Left lung (tissue), 10 donors: ENCODE results near the gene TCN2. TPM values are rescaled to one million over a fixed set of nuclear protein-coding genes. Genes with fewer than 3 reads are reported as not detected.

Source experiments
- ATAC-seq: fragments of 200-7000 bp; cut with Tn5 transposase; one replicate; pipeline ENCODE4 v1.9.1; 2020; ENCODE audit warnings: moderate library complexity
- DNase-seq, 4 donors: peaks; one replicate each; pipeline ENCODE4 v3.0.0-alpha.2; 2013 to 2020
- H3K27ac ChIP-seq, 2 donors: fragments of 200-600 bp; sonication (generic) in 1 of 2; one replicate each; pipeline versions ENCODE4 v1.5.0 to v1.8.0; 2020 to 2021
- H3K27me3 ChIP-seq, 2 donors: fragments of 200-600 bp; sonication (generic) in 1 of 2; one replicate each; pipeline versions ENCODE4 v1.5.0 to v1.8.0; 2020 to 2021
- H3K36me3 ChIP-seq, 2 donors: fragments of 200-600 bp; sonication (generic) in 1 of 2; one replicate each; pipeline versions ENCODE4 v1.5.0 to v1.8.0; 2020 to 2021
- H3K4me1 ChIP-seq, 2 donors: fragments of 200-600 bp; one replicate each; pipeline ENCODE4 v1.8.0; 2021
- H3K4me3 ChIP-seq, 2 donors: fragments of 200-600 bp; sonication (generic) in 1 of 2; one replicate each; pipeline versions ENCODE4 v1.5.0 to v1.8.0; 2020 to 2021; ENCODE audit warnings: mild to moderate bottlenecking in 1 of 2
- H3K9me3 ChIP-seq, 2 donors: fragments of 200-600 bp; sonication (generic) in 1 of 2; one replicate each; pipeline versions ENCODE4 v1.5.0 to v1.8.0; 2020 to 2021
- CTCF ChIP-seq, 2 donors: fragments of 200-600 bp; sonication (generic) in 1 of 2; IDR thresholded peaks; one replicate each; pipeline versions ENCODE4 v1.5.0 to v1.8.0; 2021; ENCODE audit warnings: antibody characterized with exemption in 2 of 2
- intact Hi-C, 2 donors: fragments of 100-400 bp; cut with DNase I; formaldehyde crosslinking; loops; one replicate each; pipeline versions ENCODE4 v1.11.2 to v1.14.2; 2022
- polyA plus RNA-seq, 6 donors: library from polyadenylated mRNA; unstranded; fragments of 120-200 nt; gene quantifications; one replicate each; pipeline ENCODE4 v1.2.1, GENCODE V29; 2013; ENCODE audit not compliant: insufficient read length in 6 of 6
- total RNA-seq, 2 donors: library from RNA; stranded (reverse); fragmentation: NEBNext Ultra II Directional; extraction: Animal tissue kit (Norgen Biotek cat#: 25700); gene quantifications; one replicate each; pipeline ENCODE4 v1.2.1, GENCODE V29; 2021
- donor health status: DM: no; HTN: yes; CAD: no.
- donor health status: DM: no; HTN: no; CAD: no.

Gene TCN2
- total and polyA plus RNA-seq, 8 donors = 22.4 to 57.6 (median 33.2) TPM

- DNase-seq = no peak
- no peaks in the 10 kb centered on the region for H3K27me3 ChIP-seq
- H3K4me3 ChIP-seq = no peak overlapping the region
- intact Hi-C loops = no loop called here
- no peaks in the 10 kb centered on the region for H3K36me3 ChIP-seq
- H3K4me1 ChIP-seq = peaks cover under 1 to 6% of the 10 kb centered on the region in 2 donors
- H3K9me3 ChIP-seq = no peaks in the 10 kb centered on the region
- H3K27ac ChIP-seq = no peak overlapping the region
- no peak for ATAC-seq
- no peak for TF ChIP-seq CTCF (IDR thresholded peaks at IDR 0.05)
Measured at GRCh38 chr22:30596199-30596598, 10.8 kb upstream of the TCN2 start.

GRCh38 chr22:30596886-30597285 lies 10.1 kb upstream of the TCN2 start:
- Histone ChIP-seq H3K36me3 (no peaks in the 10 kb centered on the region), H3K27me3 (no peaks in the 10 kb centered on the region), H3K27ac (no peak overlapping the region), H3K4me1 (peaks cover 0 to 6% of the 10 kb centered on the region in 2 donors), H3K9me3 (no peaks in the 10 kb centered on the region), H3K4me3 (no peak overlapping the region)
- intact Hi-C loops = no loop called here
- DNase-seq = no peak
- no peak for ATAC-seq
- TF ChIP-seq CTCF (IDR thresholded peaks at IDR 0.05) = no peak

GRCh38 chr22:30598986-30599385 lies 8.0 kb upstream of the TCN2 start:
- intact Hi-C loops = no loop called here
- H3K4me1 ChIP-seq = no peaks in the 10 kb centered on the region

GRCh38 chr22:30600921-30601320 lies 6.1 kb upstream of the TCN2 start:
- Histone ChIP-seq H3K4me1 (peaks cover 0 to 4% of the 10 kb centered on the region in 2 donors), H3K27ac (no peak overlapping the region), H3K9me3 (no peaks in the 10 kb centered on the region), H3K4me3 (no peak overlapping the region), H3K36me3 (no peaks in the 10 kb centered on the region), H3K27me3 (no peaks in the 10 kb centered on the region)
- intact Hi-C loops = no loop called here
- DNase-seq (no peak), ATAC-seq (no peak)
- TF ChIP-seq CTCF (IDR thresholded peaks at IDR 0.05) = no peak

More at GRCh38 chr22:30598986-30599385, 8.0 kb upstream of the TCN2 start:
- H3K27ac ChIP-seq = no peak overlapping the region
- DNase-seq (no peak), ATAC-seq (no peak)
- H3K9me3 ChIP-seq = no peaks in the 10 kb centered on the region
- no peak for TF ChIP-seq CTCF (IDR thresholded peaks at IDR 0.05)
- no peak overlapping the region for H3K4me3 ChIP-seq
- no peaks in the 10 kb centered on the region for H3K36me3 ChIP-seq
- H3K27me3 ChIP-seq = no peaks in the 10 kb centered on the region

GRCh38 chr22:30601464-30601863 lies 5.5 kb upstream of the TCN2 start:
- Histone ChIP-seq H3K4me3 (no peak overlapping the region), H3K27ac (no peak overlapping the region), H3K4me1 (peaks cover 0 to 9% of the 10 kb centered on the region in 2 donors), H3K36me3 (no peaks in the 10 kb centered on the region), H3K27me3 (no peaks in the 10 kb centered on the region), H3K9me3 (no peaks in the 10 kb centered on the region)
- intact Hi-C loops = no loop called here
- no peak for TF ChIP-seq CTCF (IDR thresholded peaks at IDR 0.05)
- ATAC-seq = no peak
- DNase-seq = no peak
